ENCODE data around the gene ZNF444. TPM values are rescaled to one million over a fixed set of nuclear protein-coding genes. Genes with fewer than 3 reads are reported as not detected.

ZNF444 gene
- total RNA-seq, 2 experiments from 2014 or later = 22.0 to 25.3 TPM

GRCh38 chr19:56106397-56106849 lies 34.7 kb upstream of the ZNF444 start:
- intact Hi-C loops (cut with micrococcal nuclease; ENCODE audit: unreplicated experiment) = no loop called here
- Histone ChIP-seq H3K4me3 (ENCODE audit: low read depth, low read length, poor library complexity, severe bottlenecking) (no peak overlapping the region), H3K36me3 (ENCODE audit: insufficient read depth, low read length) (peaks cover 31% of the 10 kb centered on the region), H3K9me2 (ENCODE audit: insufficient read depth, low read length) (no peaks in the 10 kb centered on the region), H2AFZ (ENCODE audit: low read length) (no peak overlapping the region), H3K79me2 (ENCODE audit: insufficient read depth, low read depth, low read length) (peaks cover 54% of the 10 kb centered on the region), H4K20me1 (ENCODE audit: insufficient read depth, low read length) (peaks cover 9% of the 10 kb centered on the region; the same call in 1 of the 2 replicates), H3K27ac (ENCODE audit: low read depth, low read length, poor library complexity, severe bottlenecking) (no peak overlapping the region), H3K4me2 (ENCODE audit: low read length) (no peak overlapping the region), H3K9me3 (ENCODE audit: low read length) (no peaks in the 10 kb centered on the region), H3K4me1 (ENCODE audit: insufficient read depth, low read length, poor library complexity, severe bottlenecking) (peaks cover 12% of the 10 kb centered on the region)
- CTCF ChIA-PET (ENCODE audit: unreplicated experiment) = no interaction called here
- BruUV-seq (replicated peaks) = no TSS peak
- no peak for TF ChIP-seq EZH2phosphoT487 (IDR thresholded peaks at IDR 0.05; ENCODE audit: borderline replicate concordance, low read depth, low read length)
- TF ChIP-seq CTCF (conservative IDR thresholded peaks at IDR 0.05; ENCODE audit: low read length) = no peak
- no peak for DNase-seq (ENCODE audit: low spot score)
- POLR2A ChIA-PET = no interaction called here

- H3K27ac ChIP-seq (ENCODE audit: low read depth, low read length, poor library complexity, severe bottlenecking) = no peak overlapping the region
- no peaks in the 10 kb centered on the region for H3K9me3 ChIP-seq (ENCODE audit: low read length)
- no peak overlapping the region for H3K4me3 ChIP-seq (ENCODE audit: low read depth, low read length, poor library complexity, severe bottlenecking)
- ChIA-PET POLR2A (no interaction called here), CTCF (ENCODE audit: unreplicated experiment) (no interaction called here)
- peaks cover 18% of the 10 kb centered on the region for H3K4me1 ChIP-seq (ENCODE audit: insufficient read depth, low read length, poor library complexity, severe bottlenecking)
- intact Hi-C loops (cut with micrococcal nuclease; ENCODE audit: unreplicated experiment) = no loop called here
- peaks cover 9% of the 10 kb centered on the region; the same call in 1 of the 2 replicates for H4K20me1 ChIP-seq (ENCODE audit: insufficient read depth, low read length)
- peaks cover 59% of the 10 kb centered on the region for H3K79me2 ChIP-seq (ENCODE audit: insufficient read depth, low read depth, low read length)
- no peak overlapping the region for H2AFZ ChIP-seq (ENCODE audit: low read length)
- DNase-seq (ENCODE audit: low spot score) = no peak
- no peak overlapping the region for H3K4me2 ChIP-seq (ENCODE audit: low read length)
- BruUV-seq (replicated peaks) = no TSS peak
- TF ChIP-seq EZH2phosphoT487 (IDR thresholded peaks at IDR 0.05; ENCODE audit: borderline replicate concordance, low read depth, low read length) (no peak), CTCF (conservative IDR thresholded peaks at IDR 0.05; ENCODE audit: low read length) (no peak)
- H3K36me3 ChIP-seq (ENCODE audit: insufficient read depth, low read length) = peaks cover 28% of the 10 kb centered on the region
- no peaks in the 10 kb centered on the region for H3K9me2 ChIP-seq (ENCODE audit: insufficient read depth, low read length)
Measured at GRCh38 chr19:56106993-56107392, 34.1 kb upstream of the ZNF444 start.

GRCh38 chr19:56107626-56108351 lies 33.3 kb upstream of the ZNF444 start:
- Histone ChIP-seq H2AFZ (ENCODE audit: low read length) (no peak overlapping the region), H3K4me3 (ENCODE audit: low read depth, low read length, poor library complexity, severe bottlenecking) (no peak overlapping the region), H3K9me3 (ENCODE audit: low read length) (no peaks in the 10 kb centered on the region), H3K4me2 (ENCODE audit: low read length) (no peak overlapping the region), H3K4me1 (ENCODE audit: insufficient read depth, low read length, poor library complexity, severe bottlenecking) (peaks cover 26% of the 10 kb centered on the region), H3K9me2 (ENCODE audit: insufficient read depth, low read length) (no peaks in the 10 kb centered on the region), H3K27ac (ENCODE audit: low read depth, low read length, poor library complexity, severe bottlenecking) (no peak overlapping the region), H3K79me2 (ENCODE audit: insufficient read depth, low read depth, low read length) (peaks cover 65% of the 10 kb centered on the region), H4K20me1 (ENCODE audit: insufficient read depth, low read length) (peaks cover 9% of the 10 kb centered on the region; the same call in 1 of the 2 replicates), H3K36me3 (ENCODE audit: insufficient read depth, low read length) (peaks cover 21% of the 10 kb centered on the region)
- TF ChIP-seq EZH2phosphoT487 (IDR thresholded peaks at IDR 0.05; ENCODE audit: borderline replicate concordance, low read depth, low read length) (no peak), CTCF (conservative IDR thresholded peaks at IDR 0.05; ENCODE audit: low read length) (no peak)
- intact Hi-C loops (cut with micrococcal nuclease; ENCODE audit: unreplicated experiment) = no loop called here
- CTCF ChIA-PET (ENCODE audit: unreplicated experiment) = no interaction called here
- POLR2A ChIA-PET = no interaction called here
- BruUV-seq (replicated peaks) = no TSS peak
- DNase-seq (ENCODE audit: low spot score) = no peak
